ENCODE data around the gene PAF1.

The PAF1 gene

DNA sequence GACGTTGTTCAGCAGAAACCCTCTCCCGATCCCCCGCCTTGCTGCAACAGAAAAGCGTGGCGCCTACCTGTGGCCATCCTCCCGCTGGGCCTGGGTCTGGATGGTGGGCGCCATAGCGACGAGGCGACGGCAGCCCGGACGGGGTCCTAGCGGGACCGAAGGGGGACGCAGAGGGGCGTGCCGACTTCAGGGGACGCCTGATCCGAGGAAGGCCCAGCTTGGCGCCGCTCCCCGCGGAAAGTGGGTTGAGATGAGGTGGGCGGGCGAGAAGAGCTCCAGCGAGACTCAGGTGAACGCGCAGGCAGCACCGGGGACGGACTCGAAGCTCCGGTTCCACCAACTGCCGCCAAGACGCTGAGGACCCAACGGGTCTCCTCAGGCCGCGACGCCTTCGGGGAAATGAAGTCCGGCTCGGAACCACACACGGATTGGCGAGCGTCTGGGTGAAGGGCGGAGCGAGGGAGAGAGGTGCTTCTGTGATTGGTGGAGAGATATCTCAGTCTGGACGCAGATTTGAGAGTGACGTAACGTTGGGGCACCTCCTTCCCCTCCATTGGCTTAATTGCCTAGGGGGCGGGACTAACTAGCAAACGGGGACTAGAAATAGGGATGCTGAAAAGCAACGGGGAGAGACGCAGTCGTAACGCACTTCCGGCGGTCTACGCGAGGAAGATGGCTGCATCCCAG lies at the start of gene PAF1, which contains the start of gene MED29:
Gene PAF1, minus strand, starts transcription at position 356 of the 687 bp plus-strand sequence. Its CDS starts 242 bp downstream, at position 114.
Gene MED29, plus strand, starts transcription at position 628 of the 687 bp plus-strand sequence. Its CDS starts 45 bp downstream, at position 673.
- DNase-seq (ENCODE audit: extremely low read depth in 1 of 2, low read depth in 1 of 2), result peak; percentile 85 to 93

DNA sequence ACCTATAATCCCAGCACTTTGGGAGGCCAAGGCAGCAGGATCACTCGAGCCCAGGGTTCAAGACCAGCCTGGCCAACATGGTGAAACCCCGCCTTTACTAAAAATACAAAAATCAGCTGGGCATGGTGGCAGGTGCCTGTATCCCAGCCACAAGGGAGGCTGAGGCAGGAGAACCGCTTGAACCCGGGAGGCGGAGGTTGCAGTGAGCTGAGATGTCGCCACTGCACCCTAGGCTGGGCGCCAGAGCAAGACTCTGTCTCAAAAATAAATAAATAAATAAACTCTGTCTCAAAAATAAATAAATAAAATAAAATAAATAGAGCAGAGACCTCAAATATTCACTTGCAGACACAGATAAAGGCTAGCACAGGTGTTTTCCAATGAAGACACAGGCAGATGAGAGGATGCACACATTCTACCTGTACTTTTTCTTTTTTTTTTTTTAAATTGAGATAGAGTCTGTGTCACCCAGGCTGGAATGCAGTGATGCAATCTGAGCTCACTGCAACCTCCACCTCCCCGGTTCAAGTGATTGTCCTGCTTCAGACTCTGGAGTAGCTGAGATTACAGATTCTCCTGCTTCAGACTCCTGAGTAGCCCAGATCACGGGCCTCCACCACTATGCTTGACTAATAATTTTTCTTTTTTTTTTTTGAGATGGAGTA lies 47.5 kb upstream of the PAF1 start:
- DNase-seq (ENCODE audit: extremely low read depth in 1 of 2, low read depth in 1 of 2), result no peak

DNA sequence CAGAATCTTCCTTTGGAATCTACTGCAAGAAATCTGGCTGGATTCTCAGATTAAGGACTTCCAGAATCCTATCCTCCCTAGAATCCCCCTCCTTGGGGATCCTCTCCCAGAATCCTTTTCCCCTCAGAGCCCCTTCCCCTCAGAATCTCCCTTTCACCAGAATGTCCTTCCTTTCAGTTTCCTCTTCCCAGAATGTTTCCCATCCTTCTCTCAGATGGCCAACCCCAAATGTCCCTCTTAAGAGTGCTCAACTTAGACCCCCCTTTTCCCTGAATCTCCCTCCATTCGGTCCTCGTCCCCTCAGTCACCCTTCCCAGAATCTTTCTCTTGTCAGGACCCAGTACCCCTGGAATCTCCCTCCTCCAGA lies 45.4 kb upstream of the PAF1 start:
- no peak for DNase-seq (ENCODE audit: extremely low read depth in 1 of 2, low read depth in 1 of 2)

DNA sequence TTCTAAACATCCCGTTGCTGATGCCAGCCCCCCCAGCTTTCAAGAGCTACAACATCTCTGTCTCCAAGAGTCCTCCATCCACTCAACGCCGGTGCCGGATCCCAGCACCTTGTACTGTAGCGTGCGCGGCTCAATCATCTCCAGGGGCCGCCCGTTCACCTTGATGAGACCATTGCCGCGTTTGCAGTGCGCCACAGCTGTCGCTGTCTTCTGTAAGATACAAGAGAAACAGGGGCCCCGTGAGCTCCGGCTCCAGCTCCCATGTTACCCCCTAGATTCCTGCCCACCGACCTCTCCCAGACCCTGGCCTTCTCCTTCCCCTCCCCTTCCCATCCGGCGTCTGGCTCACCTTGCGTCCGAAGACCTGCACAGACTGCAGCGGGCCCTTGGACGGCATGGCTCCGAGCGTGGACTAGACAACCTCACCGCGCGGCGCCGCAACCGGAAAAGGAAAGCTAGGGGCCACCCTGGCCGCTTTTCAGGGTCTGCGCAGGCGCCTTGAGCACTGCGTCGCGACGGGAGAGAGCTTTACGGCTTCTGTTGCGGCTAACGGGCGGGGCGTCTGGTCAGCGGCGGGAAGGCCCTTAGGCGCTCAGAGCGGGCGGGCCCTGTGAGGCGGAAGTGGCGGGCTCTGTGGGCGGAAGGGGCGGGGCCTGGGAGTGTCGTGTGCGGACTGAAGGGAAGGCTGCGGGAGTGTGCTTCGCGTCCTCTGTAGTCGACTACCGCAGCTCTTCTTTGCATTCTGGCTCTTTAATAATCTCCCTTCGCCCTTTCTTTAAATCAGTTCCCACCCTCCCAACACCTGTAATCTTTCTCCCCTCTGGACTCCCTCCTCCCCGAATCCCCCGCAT lies 44.8 kb upstream of the PAF1 start, which contains the start of gene RPS16:
Gene RPS16, minus strand, starts transcription at position 451 of the 851 bp plus-strand sequence. Its CDS starts 54 bp downstream, at position 397.
- peak; percentile 97 to 98 for DNase-seq (ENCODE audit: extremely low read depth in 1 of 2, low read depth in 1 of 2)

DNA sequence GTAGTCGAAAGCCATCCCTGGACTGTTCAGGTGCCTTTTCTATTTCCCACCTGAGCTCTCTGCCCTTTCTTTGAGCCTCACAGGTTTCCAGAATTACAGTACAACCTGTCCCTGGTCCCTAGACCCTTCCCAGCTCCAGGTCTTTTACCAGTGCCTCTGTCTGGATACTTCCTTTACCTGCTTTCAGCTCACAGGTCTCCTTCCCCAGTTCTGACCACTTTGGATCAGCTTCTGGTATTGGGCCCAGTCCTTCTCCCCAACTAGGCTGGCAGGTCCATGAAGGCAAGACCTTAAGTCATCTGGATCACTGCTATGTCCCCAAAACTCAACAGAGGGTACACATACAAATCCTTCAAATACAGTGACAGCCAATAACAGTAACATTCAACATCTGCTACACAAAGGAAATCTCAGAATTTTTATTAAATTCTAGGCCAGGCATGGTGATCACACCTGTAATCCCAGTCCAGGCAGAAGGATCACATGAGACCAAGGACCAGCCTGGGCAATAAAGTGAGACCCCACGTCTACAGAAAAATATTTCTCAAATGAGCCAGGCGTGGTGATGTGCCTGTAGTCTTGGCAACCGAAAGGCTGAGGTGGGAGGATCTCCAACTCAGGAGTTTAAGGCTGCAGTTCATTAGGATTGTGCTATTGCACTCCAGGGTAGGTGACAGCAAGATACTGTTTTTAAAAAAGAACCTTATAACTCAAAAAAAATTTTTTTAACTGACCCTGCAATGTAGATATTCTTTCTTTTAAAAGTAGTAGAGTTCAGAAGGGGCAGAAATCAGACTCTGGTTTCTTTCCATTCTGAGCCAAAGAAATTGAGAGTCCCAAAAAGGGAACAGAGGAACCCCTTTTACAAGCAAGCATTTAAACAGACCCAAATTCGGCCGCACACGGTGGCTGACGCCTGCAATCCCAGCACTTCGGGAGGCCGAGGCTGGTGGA lies 43.5 kb upstream of the PAF1 start:
- DNase-seq (ENCODE audit: extremely low read depth in 1 of 2, low read depth in 1 of 2), result no peak

DNA sequence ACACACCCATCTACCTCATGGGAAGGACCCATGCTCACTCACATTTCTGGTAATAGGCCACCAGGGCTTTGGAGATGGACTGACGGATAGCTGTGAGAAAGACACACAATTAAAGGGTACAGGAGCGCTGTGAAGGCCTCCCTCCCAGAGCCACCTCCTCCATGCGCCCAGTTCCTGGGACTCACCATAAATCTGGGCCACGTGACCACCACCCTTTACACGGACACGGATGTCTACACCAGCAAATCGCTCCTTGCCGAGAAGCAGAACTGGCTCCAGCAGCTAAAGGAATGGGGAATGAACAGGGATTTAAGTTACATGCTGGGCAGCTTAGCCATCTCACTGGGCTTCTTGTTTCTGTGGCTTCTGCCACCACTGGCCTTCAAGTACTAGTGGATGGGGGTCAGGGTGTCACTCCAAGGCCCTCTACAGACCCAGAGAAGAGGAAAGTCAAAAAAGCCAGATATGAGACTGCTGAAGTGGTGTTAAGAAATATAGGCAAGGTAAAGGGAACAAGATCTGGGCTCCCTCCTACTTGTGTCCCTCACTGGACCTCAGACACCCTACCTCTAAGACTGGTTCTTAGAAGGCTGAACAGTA lies 42.7 kb upstream of the PAF1 start:
- DNase-seq (ENCODE audit: extremely low read depth in 1 of 2, low read depth in 1 of 2), result no peak

DNA sequence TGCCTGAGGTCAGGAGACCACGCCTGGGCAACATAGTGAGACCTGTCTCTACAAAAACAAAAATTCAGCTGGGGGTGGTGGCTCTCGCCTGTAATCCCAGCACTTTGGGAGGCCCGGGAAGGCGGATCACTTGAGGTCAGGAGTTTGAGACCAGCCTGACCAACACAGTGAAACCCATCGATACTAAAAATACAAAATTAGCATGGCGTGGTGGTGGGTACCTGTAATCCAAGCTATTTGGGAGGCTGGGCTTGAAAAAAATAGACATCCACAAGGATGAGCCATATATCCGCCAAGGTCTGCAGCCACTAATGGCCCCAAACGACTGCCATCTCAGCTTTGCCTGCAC lies 41.7 kb upstream of the PAF1 start:
- DNase-seq (ENCODE audit: extremely low read depth in 1 of 2, low read depth in 1 of 2), result no peak

DNA sequence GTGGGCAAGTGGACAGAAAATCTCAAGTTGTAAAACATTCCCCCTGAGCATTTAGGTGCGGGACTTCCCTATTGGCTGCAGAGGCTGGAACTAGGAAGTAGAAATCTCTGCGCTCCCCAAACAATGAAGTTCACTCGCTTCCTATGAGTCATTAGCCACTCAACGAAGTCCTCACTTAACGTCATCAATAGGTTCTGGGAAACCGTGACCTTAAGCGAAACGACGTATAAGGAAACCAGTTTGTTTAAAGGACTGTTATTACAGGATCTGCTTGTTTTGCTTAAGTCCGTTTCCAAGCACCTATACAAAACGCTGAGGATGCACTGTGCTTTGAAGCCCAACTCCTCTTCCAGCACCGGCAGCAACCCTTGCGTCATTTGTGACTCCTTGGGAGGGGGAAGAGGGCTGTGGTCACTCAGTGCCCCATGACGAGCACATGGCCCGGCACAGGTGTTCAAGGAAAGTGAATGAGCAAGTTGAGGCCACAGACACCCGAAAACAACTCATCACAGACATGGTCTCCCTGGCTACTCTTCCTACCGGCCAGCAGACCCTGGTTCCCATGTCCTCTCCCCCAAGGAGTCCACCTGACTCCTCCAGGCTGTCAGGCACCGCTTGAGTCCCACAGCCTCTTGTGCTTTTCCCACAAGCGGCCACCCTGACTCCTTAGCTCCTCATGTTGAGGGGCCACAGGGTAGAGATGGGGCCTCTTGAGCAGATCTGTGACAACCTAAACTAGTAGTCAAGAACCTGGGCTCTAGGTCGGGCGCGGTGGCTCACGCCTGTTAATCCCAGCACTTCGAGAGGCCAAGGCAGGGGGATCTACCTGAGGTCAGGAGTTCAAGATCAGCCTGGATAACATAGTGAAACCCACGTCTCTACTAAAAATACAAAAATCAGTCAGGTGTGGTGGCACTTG lies 40.0 kb upstream of the PAF1 start:
- no peak for DNase-seq (ENCODE audit: extremely low read depth in 1 of 2, low read depth in 1 of 2)

DNA sequence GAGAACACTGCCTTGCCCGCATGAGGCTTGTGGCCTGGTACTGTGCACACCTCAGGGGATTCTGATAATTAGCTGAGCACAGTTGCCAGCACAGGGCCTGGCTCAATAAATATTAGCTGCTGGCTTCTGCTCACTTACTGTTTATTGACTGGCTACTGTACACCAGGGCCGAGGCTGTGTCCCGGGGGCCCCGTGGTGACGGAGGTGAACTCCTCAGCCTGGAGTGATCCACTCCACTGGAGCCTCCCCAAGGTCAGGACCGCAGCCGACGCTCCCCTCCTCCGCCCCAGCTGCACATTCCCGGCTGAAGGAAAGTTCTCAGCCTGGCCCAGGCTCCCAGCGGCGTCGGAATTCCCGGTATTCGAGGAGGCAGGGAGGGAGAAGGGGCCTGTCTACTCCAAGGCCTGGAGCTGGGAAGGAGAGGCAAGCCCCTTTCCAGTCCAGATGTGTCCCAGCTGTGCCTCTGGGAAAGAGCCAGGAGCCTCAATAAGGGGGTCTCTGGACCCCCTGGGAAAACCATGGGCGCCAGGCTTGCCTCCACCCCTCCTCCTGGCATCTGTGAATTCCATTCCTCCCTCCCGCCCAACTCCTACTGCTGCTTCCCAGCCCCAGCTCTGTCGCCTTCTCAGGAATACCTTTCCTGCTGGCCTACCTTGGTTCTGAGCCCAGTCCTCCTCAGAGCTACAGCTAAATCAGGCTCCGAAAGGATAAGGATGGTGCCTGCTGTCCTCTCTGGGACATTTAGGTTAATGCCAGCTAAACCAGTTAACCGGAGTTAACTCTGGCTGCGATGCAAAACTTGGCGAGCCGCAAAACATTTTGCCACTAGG lies 37.6 kb upstream of the PAF1 start:
- DNase-seq (ENCODE audit: extremely low read depth in 1 of 2, low read depth in 1 of 2), result no peak

DNA sequence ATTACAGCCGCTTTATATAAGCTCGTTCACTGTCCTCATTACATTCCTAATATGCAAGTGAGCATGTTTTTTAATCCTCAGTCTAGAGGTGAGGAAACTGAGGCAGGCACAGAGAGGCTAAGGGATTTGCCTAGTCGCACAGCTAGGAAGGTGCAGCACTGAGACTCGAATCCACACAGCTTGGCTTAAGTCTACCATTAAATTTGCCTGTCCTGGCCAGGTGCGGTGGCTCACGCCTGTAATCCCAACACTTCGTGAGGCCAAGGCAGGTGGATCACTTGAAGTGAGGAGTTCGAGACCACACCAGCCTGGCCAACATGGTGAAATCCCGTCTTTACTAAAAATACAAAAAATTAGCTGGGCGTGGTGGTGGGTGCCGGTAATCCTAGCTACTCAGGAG lies 36.8 kb upstream of the PAF1 start:
- no peak for DNase-seq (ENCODE audit: extremely low read depth in 1 of 2, low read depth in 1 of 2)

DNA sequence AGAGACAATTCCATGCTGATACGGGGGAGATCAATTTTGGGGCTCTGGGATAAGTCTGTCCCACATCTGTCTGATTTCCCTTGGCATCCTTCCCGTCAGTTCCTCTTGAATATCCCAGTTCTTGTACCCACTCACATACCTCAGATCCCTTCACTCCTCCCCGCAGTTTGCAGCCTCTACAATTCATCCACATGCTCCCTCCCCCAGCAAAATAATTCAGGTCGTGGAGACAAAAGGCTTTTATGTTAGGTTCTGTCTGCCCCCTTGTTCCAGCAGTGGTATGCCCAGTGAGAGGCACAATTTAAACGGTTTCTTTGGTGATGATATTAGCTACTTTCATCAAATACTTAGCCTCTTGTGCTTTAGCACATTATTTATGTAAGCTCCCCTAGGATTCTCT lies 35.3 kb upstream of the PAF1 start:
- no peak for DNase-seq (ENCODE audit: extremely low read depth in 1 of 2, low read depth in 1 of 2)

DNA sequence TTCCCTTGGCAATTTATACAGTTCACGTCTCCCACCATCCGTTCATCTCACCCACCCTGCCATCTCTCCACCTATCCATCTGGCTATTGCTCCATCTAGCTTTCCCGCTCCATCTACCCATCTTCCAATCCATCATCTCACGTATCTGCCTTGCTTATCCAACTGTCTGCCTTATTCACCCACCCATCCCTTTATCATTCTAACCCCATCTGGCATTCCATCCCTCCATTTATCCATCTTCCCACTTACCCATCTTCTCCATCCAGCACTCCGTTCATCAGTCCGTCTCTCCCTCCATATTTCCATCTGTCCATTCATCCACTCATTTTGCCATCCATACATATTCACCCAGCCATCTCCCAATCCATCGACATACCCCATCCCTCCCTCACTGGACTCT lies 34.8 kb upstream of the PAF1 start:
- DNase-seq (ENCODE audit: extremely low read depth in 1 of 2, low read depth in 1 of 2), result no peak

DNA sequence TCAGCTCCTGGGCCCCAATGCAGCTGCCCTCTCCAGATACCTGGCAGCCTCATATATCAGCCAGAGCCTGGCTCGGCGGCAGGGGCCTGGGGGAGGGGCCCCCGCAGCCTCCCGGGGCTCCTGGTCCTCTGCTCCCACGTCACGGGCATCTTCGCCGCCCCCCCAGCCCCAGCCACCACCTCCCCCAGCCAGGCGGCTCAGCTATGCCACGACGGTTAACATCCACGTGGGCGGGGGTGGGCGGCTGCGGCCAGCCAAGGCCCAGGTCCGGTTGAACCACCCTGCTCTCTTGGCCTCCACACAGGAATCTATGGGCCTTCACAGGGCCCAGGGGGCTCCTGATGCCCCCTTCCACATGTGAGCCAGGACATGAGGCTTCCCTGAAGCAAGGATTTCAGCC lies 34.0 kb upstream of the PAF1 start:
- no peak for DNase-seq (ENCODE audit: extremely low read depth in 1 of 2, low read depth in 1 of 2)

DNA sequence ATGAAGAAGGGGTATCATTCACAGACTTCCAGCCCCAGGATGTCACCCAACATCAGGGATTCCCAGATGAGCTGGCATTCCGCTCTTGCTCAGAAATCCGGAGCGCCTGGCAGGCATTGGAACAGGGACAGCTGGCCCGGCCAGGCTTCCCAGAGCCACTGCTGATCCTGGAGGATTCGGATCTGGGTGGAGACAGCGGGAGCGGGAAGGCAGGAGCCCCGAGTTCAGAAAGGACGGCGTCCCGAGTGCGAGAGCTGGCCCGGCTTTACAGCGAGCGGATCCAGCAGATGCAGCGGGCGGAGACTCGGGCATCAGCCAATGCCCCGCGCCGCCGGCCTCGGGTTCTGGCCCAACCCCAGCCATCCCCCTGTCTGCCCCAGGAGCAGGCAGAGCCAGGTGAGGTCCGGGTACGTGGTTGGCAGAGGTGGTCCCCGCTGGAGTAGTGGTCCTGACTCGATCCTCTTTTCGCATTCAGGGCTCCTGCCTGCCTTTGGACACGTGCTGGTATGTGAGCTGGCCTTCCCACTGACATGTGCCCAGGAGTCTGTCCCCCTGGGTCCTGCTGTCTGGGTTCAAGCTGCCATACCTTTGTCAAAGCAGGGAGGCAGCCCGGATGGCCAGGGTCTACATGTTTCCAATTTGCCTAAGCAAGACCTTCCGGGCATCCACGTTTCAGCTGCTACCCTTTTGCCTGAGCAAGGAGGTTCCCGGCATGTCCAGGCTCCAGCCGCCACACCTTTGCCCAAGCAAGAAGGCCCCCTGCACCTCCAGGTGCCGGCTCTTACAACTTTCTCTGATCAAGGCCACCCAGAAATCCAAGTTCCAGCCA lies 32.6 kb upstream of the PAF1 start:
- DNase-seq (ENCODE audit: extremely low read depth in 1 of 2, low read depth in 1 of 2), result no peak

DNA sequence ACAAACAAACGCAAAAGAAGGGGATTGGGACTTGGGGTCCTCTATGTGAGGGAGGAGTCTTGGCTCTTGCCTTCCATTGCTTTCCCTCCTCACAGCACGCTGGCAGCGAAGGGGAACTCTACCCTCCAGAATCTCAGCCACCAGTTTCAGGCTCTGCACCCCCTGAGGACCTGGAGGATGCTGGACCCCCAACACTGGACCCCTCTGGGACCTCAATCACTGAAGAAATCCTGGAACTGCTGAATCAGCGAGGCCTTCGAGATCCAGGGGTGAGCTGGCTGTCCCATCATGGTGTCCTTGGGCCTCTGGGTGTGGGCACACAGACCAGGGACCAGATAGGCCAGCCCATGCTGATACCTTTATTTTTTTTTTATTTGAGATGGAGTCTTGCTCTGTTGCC lies 31.1 kb upstream of the PAF1 start:
- no peak for DNase-seq (ENCODE audit: extremely low read depth in 1 of 2, low read depth in 1 of 2)

DNA sequence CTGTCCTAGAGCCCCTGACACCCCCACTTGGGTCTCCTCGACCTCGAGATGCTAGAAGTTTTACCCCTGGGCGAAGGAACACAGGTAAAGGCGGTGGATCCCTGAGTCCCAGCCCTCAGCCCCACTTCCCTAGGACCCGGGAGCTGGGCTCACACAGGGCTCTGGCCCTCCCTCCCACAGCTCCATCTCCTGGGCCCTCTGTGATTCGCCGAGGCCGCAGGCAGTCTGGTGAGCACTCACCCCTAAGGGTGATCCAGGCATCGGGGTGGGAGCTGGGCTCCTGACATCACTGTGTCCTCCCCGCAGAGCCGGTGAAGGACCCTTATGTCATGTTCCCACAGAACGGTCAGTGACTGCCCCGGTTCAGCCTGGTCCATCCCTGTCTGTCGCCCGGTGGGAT lies 29.9 kb upstream of the PAF1 start:
- no peak for DNase-seq (ENCODE audit: extremely low read depth in 1 of 2, low read depth in 1 of 2)

DNA sequence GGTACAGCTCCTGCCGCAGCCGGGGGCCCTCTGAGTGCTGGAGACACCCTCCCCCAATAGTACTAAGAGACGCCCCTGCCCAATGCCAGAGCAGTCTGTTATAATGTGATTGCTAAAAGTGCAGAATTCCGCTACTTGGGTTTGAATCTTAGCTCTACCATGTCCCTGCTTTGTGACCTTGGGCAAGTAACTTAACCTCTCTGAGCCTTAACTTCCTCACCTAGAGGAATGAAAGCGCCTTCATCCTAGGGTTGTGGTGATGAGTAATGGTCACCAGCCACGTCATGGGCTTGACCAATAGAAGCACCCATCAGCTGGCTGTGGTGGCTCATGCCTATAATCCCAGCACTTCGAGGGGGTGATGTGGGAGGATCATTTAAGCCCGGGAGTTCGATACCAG lies 28.1 kb upstream of the PAF1 start:
- DNase-seq (ENCODE audit: extremely low read depth in 1 of 2, low read depth in 1 of 2), result no peak
